MM.1S (cell line): ENCODE data around the gene IL24.

Experiments used
- DNase-seq: peaks from one replicate; pipeline ENCODE4 v3.0.0-alpha.2; 2015
- H2AFZ ChIP-seq: fragments of 300-600 bp; sonication (generic); 2 replicates; pipeline ENCODE4 v1.6.0; 2016; ENCODE audit warnings: antibody characterized with exemption, low read length
- H3F3A ChIP-seq: fragments of 300-600 bp; sonication (generic); 2 replicates; pipeline ENCODE4 v1.6.1; 2016; ENCODE audit warnings: mild to moderate bottlenecking, antibody characterized with exemption, low read length, moderate library complexity, mixed read lengths; ENCODE audit not compliant: insufficient read depth
- H3K27ac ChIP-seq: fragments of 300-600 bp; sonication (generic); 2 replicates; pipeline ENCODE4 v1.5.1; 2016; ENCODE audit warnings: mild to moderate bottlenecking, low read length
- H3K27me3 ChIP-seq: fragments of 300-600 bp; sonication (generic); replicated peaks from 2 replicates; pipeline ENCODE4 v1.6.0; 2016; ENCODE audit warnings: low read length; ENCODE audit not compliant: insufficient read depth
- H3K36me3 ChIP-seq: fragments of 300-600 bp; sonication (generic); replicated peaks from 2 replicates; pipeline ENCODE4 v1.6.1; 2016; ENCODE audit warnings: mild to moderate bottlenecking, low read length, mixed read lengths; ENCODE audit not compliant: insufficient read depth
- H3K4me1 ChIP-seq: fragments of 300-600 bp; sonication (generic); 2 replicates; pipeline ENCODE4 v1.6.1; 2016; ENCODE audit warnings: low read length, mixed read lengths
- H3K4me2 ChIP-seq: fragments of 300-600 bp; sonication (generic); 2 replicates; pipeline ENCODE4 v1.6.0; 2016; ENCODE audit warnings: low read depth, low read length
- H3K4me3 ChIP-seq: fragments of 300-600 bp; sonication (generic); 2 replicates; pipeline ENCODE4 v1.5.1; 2016; ENCODE audit warnings: low read length, mixed read lengths
- H3K79me2 ChIP-seq: fragments of 300-600 bp; sonication (generic); 2 replicates; pipeline ENCODE4 v1.6.1; 2016; ENCODE audit warnings: mixed run types, low read length, mixed read lengths
- H3K9ac ChIP-seq: fragments of 300-600 bp; sonication (generic); 2 replicates; pipeline ENCODE4 v1.6.1; 2016; ENCODE audit warnings: low read length, mixed read lengths
- H3K9me2 ChIP-seq: fragments of 300-600 bp; sonication (generic); replicated peaks from 2 replicates; pipeline ENCODE4 v1.6.1; 2016; ENCODE audit warnings: mild to moderate bottlenecking, low read length, mixed read lengths; ENCODE audit not compliant: insufficient read depth
- H3K9me3 ChIP-seq: fragments of 300-600 bp; sonication (generic); replicated peaks from 2 replicates; pipeline ENCODE4 v1.6.1; 2016; ENCODE audit warnings: mild to moderate bottlenecking, low read length, mixed read lengths; ENCODE audit not compliant: insufficient read depth
- H4K20me1 ChIP-seq: fragments of 300-600 bp; sonication (generic); 2 replicates; pipeline ENCODE4 v1.6.1; 2016; ENCODE audit warnings: mild to moderate bottlenecking, low read length, moderate library complexity, mixed read lengths; ENCODE audit not compliant: insufficient read depth
- CTCF ChIP-seq: fragments of 300-600 bp; sonication (generic); IDR thresholded peaks from 2 replicates; pipeline ENCODE4 v1.5.1; 2016; ENCODE audit warnings: antibody characterized with exemption, low read length, mixed read lengths
- EZH2 ChIP-seq: fragments of 300-600 bp; sonication (generic); optimal IDR thresholded peaks from 2 replicates; pipeline ENCODE3; 2017; ENCODE audit warnings: low read depth, mild to moderate bottlenecking, antibody characterized with exemption, low read length, mixed read lengths
- EZH2phosphoT487 ChIP-seq: fragments of 300-600 bp; sonication (generic); IDR thresholded peaks from 2 replicates; pipeline ENCODE4 v1.6.1; 2018; ENCODE audit warnings: antibody characterized with exemption, low read length

The IL24 gene

GRCh38 chr1:206933333-206933945, 36.2 kb downstream of the IL24 start:
- Histone ChIP-seq H2AFZ (no peak overlapping the region), H3K36me3 (no peaks in the 10 kb centered on the region), H3K4me1 (peaks cover 16% of the 10 kb centered on the region), H3K4me2 (no peak overlapping the region), H3K27ac (no peak overlapping the region), H3K4me3 (no peak overlapping the region), H3K9me3 (no peaks in the 10 kb centered on the region), H3F3A (no peaks in the 10 kb centered on the region), H3K27me3 (no peaks in the 10 kb centered on the region), H3K9ac (no peak overlapping the region), H4K20me1 (no peaks in the 10 kb centered on the region), H3K79me2 (no peaks in the 10 kb centered on the region), H3K9me2 (no peaks in the 10 kb centered on the region)
- DNase-seq: peak; percentile 89
- no peak for TF ChIP-seq EZH2phosphoT487
- TF ChIP-seq EZH2: no peak
- peak; percentile 99 for TF ChIP-seq CTCF

- H4K20me1 ChIP-seq: no peaks in the 10 kb centered on the region
- no peaks in the 10 kb centered on the region for H3F3A ChIP-seq
- no peak overlapping the region for H3K9ac ChIP-seq
- DNase-seq: no peak
- no peaks in the 10 kb centered on the region for H3K9me2 ChIP-seq
- no peaks in the 10 kb centered on the region for H3K27me3 ChIP-seq
- peaks cover 9% of the 10 kb centered on the region for H3K4me1 ChIP-seq
- no peaks in the 10 kb centered on the region for H3K36me3 ChIP-seq
- no peak overlapping the region for H3K27ac ChIP-seq
- H3K4me2 ChIP-seq: no peak overlapping the region
- no peaks in the 10 kb centered on the region for H3K9me3 ChIP-seq
- no peak overlapping the region for H3K4me3 ChIP-seq
- TF ChIP-seq EZH2phosphoT487: no peak
- peak; percentile 61 for TF ChIP-seq CTCF
- no peaks in the 10 kb centered on the region for H3K79me2 ChIP-seq
- H2AFZ ChIP-seq: no peak overlapping the region
These were observed 38.3 kb downstream of the IL24 start for GRCh38 chr1:206935491-206936067.

- no peak for TF ChIP-seq EZH2phosphoT487
- TF ChIP-seq EZH2: no peak
- no peak for TF ChIP-seq CTCF
- Histone ChIP-seq H3K79me2 (no peaks in the 10 kb centered on the region), H3K4me1 (peaks cover 5% of the 10 kb centered on the region), H2AFZ (no peak overlapping the region), H3K9ac (no peak overlapping the region), H3F3A (no peaks in the 10 kb centered on the region), H3K27me3 (no peaks in the 10 kb centered on the region), H3K9me3 (no peaks in the 10 kb centered on the region), H3K36me3 (no peaks in the 10 kb centered on the region), H3K4me3 (no peak overlapping the region), H3K9me2 (no peaks in the 10 kb centered on the region), H4K20me1 (no peaks in the 10 kb centered on the region), H3K27ac (no peak overlapping the region), H3K4me2 (no peak overlapping the region)
- DNase-seq: no peak
These were observed 40.2 kb downstream of the IL24 start for GRCh38 chr1:206937425-206937824.
